GM10847 (cell line): ENCODE measurements around the gene GLG1.

Source experiments
- POLR2A ChIP-seq: IDR thresholded peaks from 2 replicates; pipeline ENCODE4 v1.6.1; 2011; ENCODE audit not compliant: insufficient read length; ENCODE audit errors: extremely low read depth

The GLG1 gene

DNA sequence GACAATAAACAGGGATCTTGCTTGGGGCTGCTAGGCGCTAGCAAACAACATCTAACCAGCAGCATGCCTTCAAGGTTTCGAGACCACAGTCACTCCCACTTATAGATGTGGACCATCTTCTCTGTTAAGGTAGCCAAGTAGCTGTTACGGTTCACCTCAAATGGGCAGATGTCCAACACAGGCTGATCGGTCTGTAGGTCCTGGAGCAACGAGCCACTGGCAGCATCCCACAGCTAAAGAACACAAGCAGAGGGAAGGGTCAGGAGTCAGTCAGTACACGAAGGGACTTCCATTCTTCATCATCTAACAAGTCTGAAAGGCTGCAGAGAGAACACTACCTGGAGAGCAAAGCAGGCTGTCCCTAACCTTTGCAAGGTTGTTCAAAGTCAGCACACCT, 16.9 kb upstream of the GLG1 start:
- TF ChIP-seq POLR2A = no peak

DNA sequence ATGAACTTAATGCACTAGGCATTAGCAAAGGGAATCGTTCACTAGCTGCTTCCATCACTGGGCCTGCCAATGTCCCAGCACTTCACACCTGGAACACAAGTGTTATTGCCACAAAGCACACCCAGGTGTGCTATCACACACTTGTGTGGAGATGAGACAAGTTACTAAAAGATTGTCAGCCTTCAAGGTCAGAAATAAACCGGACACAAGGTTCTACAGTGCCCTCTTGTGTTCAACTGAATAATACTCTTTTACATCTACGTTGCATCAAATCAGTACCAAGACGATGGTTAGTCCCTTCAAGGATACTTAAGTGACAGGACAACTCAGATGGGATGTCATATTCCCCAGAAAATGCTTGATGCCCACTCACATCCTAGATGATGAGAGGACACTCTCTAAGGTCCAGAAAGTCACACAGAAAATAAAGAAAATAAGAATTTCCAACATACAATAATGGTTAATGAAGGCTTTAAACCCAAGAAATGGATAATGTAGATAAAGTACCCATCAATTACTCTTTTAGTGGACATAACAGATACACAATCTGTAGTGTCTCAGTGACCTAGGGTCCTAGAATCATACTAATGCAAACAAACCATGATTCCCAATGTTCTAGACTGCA, 16.4 kb upstream of the GLG1 start:
- no peak for TF ChIP-seq POLR2A

DNA sequence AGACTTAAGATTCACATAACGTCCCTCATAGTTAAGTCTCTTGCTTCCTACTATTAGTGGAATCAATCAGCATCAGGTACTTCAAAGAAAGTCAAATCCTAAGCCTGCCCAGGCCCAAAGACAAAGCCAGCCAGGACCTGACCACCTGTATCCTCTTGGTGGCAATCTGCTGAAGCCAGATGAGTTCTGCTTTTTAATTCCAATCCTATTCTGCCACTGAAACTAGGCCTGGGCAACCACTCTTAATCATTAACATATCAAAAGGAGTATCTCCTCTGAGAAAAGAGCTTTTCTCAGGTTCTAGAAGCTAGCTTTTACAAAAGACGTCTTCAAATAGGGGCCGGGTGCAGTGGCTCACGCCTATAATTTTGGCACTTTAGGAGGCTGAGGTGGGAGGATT, 15.1 kb upstream of the GLG1 start:
- no peak for TF ChIP-seq POLR2A

DNA sequence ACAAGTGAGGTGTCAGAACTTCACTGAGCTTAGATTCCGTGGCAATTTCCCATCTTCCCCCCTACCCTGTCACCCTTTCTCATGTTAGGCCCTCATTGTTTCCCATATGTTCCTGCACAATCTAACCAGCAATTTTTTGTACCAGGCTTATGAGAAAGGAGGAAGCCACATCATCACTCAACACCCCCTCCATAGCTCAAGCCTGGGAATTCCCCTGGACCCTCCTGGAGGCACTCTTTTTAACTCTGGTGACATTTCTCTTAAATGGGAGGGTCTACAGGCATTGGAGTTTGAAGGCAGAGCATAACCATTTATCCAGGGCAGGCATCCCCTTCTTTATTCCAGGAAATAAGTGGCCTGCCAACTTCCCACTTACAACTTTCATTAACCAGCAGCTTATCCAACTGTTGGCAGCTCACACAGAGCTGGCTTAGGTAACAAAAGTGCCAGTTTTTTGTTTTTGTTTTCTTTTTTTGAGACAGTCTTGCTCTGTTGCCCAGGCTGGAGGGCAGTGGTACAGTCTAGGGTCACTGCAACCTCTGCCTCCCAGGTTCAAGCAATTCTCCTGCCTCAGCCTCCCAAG, 10.4 kb upstream of the GLG1 start:
- TF ChIP-seq POLR2A = no peak

- no peak for TF ChIP-seq POLR2A
These were observed 4.8 kb upstream of the GLG1 start for GRCh38 chr16:74611721-74612120.

DNA sequence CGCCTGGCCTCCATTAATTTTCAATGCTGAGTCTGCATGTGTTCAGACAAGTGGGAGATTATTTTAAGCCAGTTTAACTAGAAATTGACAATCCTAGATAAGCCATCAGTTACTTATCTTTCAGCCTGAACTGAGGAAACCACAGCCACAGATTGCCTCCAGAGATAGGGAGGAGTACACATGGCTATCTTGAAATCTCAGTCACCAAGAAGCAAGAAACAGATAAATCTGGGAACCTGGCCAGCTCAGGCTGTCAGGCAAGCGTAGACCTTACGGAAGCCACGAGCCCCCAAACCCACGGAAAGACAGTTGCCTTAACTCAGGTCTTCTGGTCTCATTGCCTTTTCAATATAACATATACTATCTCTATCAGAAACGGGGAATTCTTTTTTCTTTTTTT, 2.0 kb upstream of the GLG1 start:
- no peak for TF ChIP-seq POLR2A

DNA sequence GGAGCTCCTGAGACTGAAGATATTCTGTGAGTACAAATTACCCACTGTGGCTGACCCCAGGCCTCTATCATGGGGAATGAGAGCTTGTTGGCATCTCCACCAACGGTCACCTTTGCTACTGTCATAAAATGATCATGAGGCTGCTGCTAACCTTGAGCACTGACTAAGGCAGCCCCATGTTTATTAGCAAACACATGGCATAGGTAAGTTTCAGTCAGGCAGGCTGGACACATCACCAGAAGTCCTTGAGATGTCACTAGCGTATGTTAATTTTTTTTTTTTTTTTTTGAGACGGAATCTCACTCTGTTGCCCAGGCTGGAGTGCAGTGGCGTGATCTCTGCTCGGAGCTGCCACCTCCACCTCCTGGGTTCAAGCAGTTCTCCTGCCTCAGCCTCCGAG, 1.5 kb upstream of the GLG1 start:
- no peak for TF ChIP-seq POLR2A

DNA sequence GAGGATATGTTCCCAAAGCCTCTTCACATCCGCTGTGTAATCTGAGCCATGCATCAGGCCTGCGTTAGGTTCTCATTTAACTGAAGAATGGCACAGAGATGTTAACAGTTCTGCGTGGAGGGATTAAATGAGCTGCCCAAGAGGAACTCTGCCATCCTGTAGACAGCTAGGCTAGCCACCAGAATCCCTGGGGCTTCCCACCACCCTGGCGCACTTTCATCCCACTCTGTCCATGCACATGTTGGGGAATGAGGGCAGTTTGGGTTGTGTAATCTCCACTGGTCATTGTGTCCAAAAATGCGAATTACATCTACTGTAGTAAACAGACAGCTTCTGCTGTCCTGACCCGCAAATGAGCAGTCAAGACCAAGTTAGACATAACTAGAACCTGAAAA, 1.0 kb upstream of the GLG1 start:
- no peak for TF ChIP-seq POLR2A

GRCh38 chr16:74607310-74607961, 522 bp upstream of the GLG1 start:
- TF ChIP-seq POLR2A = no peak

- no peak for TF ChIP-seq POLR2A
These were observed 981 bp downstream of the GLG1 start for GRCh38 chr16:74605746-74606520.

DNA sequence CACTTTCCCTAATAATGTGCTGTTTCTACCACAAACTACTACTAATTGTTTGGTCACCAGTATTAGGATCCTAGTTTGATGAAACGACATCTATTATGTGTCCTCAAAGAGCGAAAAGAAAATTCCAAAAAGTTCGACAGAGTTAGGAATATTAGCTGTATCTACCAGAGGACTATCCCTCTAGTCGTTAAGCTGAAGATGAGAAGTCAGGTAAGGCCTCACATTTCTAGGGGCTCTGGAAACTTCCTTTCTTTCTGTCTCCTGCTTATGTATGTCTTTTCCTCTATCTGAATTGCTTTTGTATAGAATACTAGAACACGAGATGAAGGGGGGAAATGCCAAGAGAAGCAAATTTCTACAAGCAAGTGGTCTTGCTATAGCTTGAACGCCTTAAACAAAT, 1.6 kb downstream of the GLG1 start:
- TF ChIP-seq POLR2A = no peak

GRCh38 chr16:74603848-74604247, 3.1 kb downstream of the GLG1 start:
- no peak for TF ChIP-seq POLR2A

DNA sequence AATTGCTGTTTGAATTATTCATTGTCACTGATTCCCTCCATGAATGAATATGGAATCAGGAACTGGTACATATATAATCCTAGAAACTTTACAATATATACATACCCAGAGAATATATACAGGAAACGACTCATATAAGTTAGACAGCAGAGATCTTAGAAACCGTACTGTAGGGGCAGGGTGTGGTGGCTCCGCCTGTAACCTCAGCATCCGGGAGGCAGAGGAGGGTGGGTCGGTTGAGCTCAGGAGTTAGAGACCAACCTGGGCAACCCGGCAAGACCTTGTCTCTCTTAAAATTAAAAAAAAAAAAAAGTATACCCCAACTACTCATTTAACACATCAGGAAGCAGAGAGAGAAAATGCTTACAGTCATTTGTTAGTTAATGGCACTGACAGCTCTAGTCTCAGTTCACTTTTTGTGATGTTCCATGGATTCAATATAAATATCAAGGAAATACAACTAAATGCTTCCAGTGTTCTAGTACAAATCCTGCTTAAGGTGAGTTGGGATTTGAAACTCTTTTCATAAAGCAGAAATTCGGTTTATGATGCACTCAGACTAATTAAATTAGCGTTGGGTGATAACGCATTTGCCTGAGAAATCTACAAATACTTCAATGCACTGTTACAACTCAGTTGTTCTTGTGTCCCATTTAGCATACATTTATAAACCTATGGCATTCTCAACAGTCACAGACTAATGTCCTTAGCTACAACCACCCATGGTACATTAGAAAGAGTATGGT, 5.6 kb downstream of the GLG1 start:
- TF ChIP-seq POLR2A = no peak

DNA sequence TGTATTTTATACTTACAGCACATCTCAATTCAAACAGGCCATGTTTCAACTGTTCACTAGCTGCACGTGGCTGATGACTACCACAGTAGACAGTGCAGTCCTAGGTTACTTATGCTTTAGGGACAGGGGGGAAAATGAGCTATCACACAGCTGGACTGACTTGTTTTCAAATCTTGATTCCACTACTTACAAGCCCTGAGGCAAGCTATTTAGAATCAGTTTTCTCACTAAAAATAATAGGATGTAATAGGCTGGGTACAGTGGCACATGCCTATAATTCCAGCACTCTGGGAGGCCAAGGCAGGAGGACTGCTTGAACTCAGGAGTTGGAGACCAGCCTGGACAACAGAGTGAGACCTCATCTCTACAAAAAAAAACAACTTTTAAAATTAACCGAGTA, 10.3 kb downstream of the GLG1 start:
- TF ChIP-seq POLR2A = no peak

GRCh38 chr16:74592847-74593246, 14.1 kb downstream of the GLG1 start:
- TF ChIP-seq POLR2A = no peak
